NCI-H146 treated with DMSO at 0.1 percent for 48 hours (cell line): ENCODE data around the gene C1QL2.
A peak's percentile ranks its signal among the peaks of the same experiment; 100 is the strongest.

Experiments used
- DNase-seq: peaks from one replicate; lab custom pipeline; 2025; ENCODE audit not compliant: unreplicated experiment; lab: John Stamatoyannopoulos, UW

The C1QL2 gene

DNA sequence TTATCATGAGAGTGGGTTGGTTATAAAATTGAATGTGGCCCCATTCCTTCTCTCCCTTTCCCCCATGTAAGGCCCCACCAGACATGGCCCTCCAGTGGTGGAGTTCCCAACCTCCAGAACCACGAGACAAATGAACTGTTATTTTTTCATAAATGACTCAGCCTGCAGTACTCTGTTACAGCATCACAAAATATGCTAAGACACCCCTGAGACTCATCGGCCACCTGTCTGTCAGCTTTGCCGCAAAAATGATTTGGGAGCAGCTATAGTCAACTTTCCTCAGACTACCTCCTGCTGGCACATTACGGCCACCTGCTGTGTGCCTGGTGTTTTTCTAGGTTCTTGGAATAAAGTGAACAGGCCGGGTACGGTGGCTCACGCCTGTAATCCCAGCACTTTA is 21.4 kb upstream of the C1QL2 start:
- DNase-seq: peak; percentile 9

GRCh38 chr2:119179202-119179601 is 20.7 kb upstream of the C1QL2 start:
- DNase-seq: no peak

GRCh38 chr2:119178776-119179175 is 20.2 kb upstream of the C1QL2 start:
- DNase-seq: no peak

- DNase-seq: no peak
Observed at GRCh38 chr2:119177838-119178190, 19.3 kb upstream of the C1QL2 start.

DNA sequence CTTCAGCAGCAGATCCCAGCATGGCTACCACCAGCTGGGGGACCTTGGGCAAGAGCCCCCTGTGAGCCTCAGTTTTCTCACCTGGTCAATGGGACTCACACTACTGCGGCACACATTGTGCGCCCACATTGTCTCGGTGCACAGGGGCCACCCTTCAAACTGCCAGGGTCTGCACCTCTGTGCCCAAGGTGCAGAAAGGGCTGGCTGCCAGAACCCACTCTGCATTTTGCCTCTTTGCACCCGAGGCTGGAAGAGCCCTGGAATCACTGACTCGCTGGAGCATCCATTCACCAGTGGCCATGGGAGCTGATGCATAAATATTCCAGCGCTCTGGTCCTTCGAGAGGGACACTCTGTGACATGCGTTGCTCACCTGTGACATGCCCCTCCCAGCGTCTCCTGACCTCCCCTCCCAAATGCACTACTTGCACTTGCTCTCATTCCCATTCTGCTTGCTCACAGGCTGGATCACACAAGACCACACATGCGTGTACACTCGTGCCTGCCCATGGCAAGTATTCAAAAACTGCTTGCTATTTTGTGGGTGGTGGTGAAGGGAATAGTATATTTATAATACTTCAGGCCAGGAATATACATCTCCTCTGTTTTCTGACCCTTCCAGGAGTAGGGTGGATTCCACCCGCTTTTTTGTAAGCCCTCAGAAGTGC is 18.8 kb upstream of the C1QL2 start:
- no peak for DNase-seq

DNA sequence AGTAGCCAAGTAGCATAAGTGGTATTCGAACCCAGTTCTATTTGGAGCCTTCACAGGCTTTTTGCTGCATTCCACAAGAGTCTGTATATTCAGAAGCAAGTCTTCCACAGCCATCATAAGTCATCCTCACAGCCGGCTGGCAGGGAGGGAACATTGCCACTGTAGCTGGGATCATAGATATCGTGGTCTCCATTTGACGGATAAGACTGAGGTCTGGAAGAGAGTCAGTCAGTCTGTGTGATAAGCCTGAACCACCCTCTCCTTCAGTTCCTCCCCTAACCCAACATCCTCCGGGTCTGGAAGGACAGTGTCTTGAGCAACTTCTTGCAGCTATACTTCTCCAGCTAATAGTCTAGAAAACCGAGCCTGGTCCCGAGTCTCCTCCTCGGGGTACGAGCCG is 17.0 kb upstream of the C1QL2 start:
- DNase-seq: no peak

GRCh38 chr2:119174993-119175347 is 16.4 kb upstream of the C1QL2 start:
- no peak for DNase-seq

DNA sequence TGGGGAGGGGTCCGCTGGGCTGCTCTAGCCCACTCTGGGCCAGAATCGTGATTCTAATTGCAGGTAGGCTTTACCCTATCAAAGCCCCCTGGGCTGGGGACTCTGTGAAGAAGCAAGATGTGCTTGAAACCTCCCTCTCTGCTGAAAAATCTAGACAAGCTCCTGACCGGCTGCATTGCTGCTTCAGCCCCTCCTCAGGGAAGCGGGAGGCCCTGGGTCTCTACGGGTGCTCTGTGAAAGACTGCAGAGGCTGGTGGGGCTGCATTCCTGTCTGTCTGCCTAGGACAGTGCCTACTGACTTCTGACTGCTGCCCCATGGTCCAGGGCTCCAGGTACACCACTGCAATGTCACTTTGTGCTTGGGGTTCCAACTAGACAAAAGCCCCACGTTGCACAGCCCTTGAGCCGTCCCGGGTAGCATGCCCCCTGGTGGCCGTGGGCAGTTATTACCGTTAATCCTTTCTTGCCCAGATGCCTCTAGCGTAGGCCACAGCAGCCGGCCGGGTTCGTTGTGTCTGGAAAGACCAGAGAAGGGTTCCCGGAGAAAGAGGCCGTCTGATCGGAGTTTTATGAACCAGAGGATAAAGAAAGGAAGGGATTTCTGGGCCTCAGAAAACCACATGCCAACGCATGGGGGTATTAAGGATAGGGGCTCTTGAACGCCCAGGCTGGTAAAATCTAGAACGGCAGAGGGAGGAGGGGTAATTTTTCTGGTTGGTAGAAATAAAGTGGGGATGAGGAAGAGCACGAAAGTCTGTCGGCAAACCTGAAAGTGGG is 15.9 kb upstream of the C1QL2 start:
- DNase-seq: peak; percentile 40

- DNase-seq: no peak
Observed at GRCh38 chr2:119173556-119174060, 15.1 kb upstream of the C1QL2 start.

- DNase-seq: no peak
Observed at GRCh38 chr2:119170504-119170903, 12.0 kb upstream of the C1QL2 start.

- no peak for DNase-seq
Observed at GRCh38 chr2:119169717-119170116, 11.2 kb upstream of the C1QL2 start.

DNA sequence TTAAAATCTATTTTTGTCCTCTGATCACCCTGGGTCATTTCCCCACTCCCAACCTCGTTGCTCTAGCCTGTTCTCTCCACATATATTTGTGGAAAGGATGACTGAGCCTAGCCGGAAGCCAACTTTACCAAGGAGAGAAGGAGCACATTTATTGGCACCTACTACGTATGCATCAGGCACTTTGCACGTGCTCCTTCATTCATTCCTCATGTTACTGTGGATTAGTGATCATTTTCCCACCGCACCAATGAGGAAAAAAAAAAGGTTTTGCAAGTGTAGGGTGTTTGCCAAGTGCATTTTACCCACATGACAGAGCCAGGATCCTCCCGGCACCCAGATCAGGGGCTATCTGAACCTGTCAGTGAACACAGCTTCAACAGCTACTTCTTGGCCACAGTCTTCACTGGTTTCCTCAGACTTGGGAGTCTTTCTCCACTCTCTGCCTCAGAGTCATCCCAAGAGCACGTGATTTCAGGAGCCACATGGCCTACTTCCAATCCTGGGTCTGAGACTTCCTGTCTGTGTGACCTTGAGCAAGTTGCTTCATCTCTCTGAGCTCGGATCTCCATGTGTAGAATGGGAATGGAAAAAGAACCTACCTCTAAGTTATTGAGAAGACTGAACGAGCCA is 1.9 kb upstream of the C1QL2 start:
- DNase-seq: no peak

GRCh38 chr2:119157850-119158511 is 570 bp downstream of the C1QL2 start:
- DNase-seq: no peak

- no peak for DNase-seq
Observed at GRCh38 chr2:119156891-119157773, 1.4 kb downstream of the C1QL2 start.

DNA sequence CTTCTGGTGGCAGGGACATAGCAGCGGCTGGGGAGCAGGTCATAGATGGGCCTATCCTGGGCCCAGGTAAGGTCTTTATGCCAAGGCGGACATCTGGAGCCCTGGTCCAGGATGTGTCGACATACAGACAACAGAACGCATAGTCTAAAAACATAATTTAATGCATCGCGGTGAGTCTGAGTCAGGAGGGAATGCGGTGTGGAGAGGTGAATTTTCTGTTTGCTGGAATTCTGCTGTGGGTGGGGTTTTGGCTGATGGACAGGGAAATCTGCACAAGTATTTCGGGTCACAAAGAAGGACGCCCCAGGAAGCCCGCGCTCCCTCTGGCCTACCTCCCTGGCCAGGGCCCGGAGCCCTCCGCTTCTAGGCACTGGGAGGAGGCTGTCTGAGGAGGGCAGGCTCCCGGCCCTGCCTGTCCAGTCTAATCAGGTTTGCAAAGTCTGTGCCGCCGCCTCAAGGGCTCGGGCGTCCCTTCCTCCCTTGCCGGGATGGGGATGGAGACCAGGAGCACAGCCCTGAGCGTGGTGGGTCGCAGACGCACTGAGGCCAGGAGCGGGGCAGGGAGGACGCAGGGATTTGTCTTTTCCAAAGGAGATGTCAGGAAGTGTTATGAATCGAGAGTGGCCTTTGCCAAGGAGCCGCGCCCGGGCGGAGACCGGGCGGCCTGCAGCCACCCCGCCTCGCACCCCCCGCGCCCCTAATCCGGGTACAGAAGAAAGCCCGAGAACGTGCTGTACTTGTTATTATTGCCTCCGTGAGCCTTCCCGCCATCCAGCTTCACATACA is 2.3 kb downstream of the C1QL2 start:
- no peak for DNase-seq

GRCh38 chr2:119155633-119156032 is 2.9 kb downstream of the C1QL2 start:
- DNase-seq: no peak

GRCh38 chr2:119154076-119154475 is 4.5 kb downstream of the C1QL2 start:
- DNase-seq: no peak

GRCh38 chr2:119149611-119150010 is 8.9 kb downstream of the C1QL2 start:
- no peak for DNase-seq

GRCh38 chr2:119147776-119148715 is 10.5 kb downstream of the C1QL2 start:
- DNase-seq: no peak
